Chondrocyte (in vitro differentiated cells): ENCODE measurements around the gene KIAA1217. TPM values are rescaled to one million over a fixed set of nuclear protein-coding genes. Genes with fewer than 3 reads are reported as not detected.

Source experiments
- DNase-seq: peaks from one replicate; pipeline ENCODE4 v3.0.0; 2021; ENCODE audit warnings: mixed read lengths, low spot score
- H3K27ac Mint-ChIP-seq: one replicate; pipeline ENCODE4 v1.8.0; 2021; ENCODE audit warnings: mild to moderate bottlenecking, moderate library complexity, mixed read lengths; ENCODE audit not compliant: unreplicated experiment
- H3K27me3 Mint-ChIP-seq: 2 replicates; pipeline ENCODE4 v1.8.0; 2021; ENCODE audit warnings: low read depth, mixed read lengths
- H3K36me3 Mint-ChIP-seq: 2 replicates; pipeline ENCODE4 v1.8.0; 2021; ENCODE audit warnings: low read depth, mixed read lengths
- H3K4me1 Mint-ChIP-seq: 2 replicates; pipeline ENCODE4 v1.8.0; 2021; ENCODE audit warnings: low read depth, mild to moderate bottlenecking, mixed read lengths
- H3K4me3 Mint-ChIP-seq: one replicate; pipeline ENCODE4 v1.8.0; 2021; ENCODE audit warnings: mild to moderate bottlenecking, moderate library complexity, mixed read lengths; ENCODE audit not compliant: unreplicated experiment
- H3K9me3 Mint-ChIP-seq: 2 replicates; pipeline ENCODE4 v1.8.0; 2021; ENCODE audit warnings: low read depth, mixed read lengths
- total RNA-seq: library from RNA; stranded (reverse); gene quantifications from 3 replicates; pipeline ENCODE4 v1.2.1, GENCODE V29; 2021
- TF ChIP-seq, protein P1 (sequence below): fragments of 200-600 bp; sonication (generic); IDR thresholded peaks from 2 replicates; pipeline ENCODE4 v1.5.0; 2021; ENCODE audit warnings: antibody characterized with exemption, mild to moderate bottlenecking, moderate library complexity

KIAA1217 gene
- total RNA-seq, 1 donor from 2014 or later: 13.2 TPM

- H3K4me3 Mint-ChIP-seq: no peak overlapping the region
- H3K9me3 Mint-ChIP-seq: no peaks in the 10 kb centered on the region
- no peak for DNase-seq
- H3K4me1 Mint-ChIP-seq: peaks cover 5% of the 10 kb centered on the region
- no peaks in the 10 kb centered on the region for H3K36me3 Mint-ChIP-seq
- H3K27me3 Mint-ChIP-seq: no peaks in the 10 kb centered on the region
- no peak overlapping the region for H3K27ac Mint-ChIP-seq
- TF ChIP-seq, protein P1, sequence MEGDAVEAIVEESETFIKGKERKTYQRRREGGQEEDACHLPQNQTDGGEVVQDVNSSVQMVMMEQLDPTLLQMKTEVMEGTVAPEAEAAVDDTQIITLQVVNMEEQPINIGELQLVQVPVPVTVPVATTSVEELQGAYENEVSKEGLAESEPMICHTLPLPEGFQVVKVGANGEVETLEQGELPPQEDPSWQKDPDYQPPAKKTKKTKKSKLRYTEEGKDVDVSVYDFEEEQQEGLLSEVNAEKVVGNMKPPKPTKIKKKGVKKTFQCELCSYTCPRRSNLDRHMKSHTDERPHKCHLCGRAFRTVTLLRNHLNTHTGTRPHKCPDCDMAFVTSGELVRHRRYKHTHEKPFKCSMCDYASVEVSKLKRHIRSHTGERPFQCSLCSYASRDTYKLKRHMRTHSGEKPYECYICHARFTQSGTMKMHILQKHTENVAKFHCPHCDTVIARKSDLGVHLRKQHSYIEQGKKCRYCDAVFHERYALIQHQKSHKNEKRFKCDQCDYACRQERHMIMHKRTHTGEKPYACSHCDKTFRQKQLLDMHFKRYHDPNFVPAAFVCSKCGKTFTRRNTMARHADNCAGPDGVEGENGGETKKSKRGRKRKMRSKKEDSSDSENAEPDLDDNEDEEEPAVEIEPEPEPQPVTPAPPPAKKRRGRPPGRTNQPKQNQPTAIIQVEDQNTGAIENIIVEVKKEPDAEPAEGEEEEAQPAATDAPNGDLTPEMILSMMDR: no peak
These were observed 361.9 kb downstream of the KIAA1217 start for GRCh38 chr10:24570658-24571426.

DNA sequence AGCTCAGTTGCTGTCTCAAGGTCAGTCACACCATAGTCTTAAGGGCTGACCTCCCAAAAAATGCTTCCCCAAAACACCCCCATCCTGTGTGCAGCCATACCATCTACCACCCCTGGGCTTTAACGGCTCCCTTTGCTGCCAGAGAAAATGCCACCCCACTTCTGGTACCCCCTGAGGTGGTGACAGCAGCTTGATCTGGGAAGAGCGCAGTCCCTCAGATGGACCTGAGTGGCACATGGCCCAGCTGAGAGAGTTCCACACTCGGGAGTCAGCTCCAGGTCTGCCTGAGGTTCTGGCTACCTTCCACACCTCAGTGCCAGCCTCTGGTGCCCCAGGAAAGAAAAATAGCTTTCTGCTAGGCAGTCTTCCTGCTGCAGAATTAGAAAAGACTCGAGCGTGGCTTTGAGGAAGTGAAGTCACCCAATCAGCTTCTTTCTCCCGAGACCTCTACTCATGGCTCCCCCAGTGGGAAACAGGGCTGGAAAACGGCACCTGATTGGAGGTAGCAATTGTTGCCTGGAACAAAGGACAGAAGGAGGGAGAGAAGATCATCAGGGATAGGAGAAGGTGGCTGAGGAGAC lies 363.0 kb downstream of the KIAA1217 start:
- Mint-ChIP-seq H3K4me1 (peaks cover 5% of the 10 kb centered on the region), H3K27me3 (no peaks in the 10 kb centered on the region), H3K27ac (no peak overlapping the region), H3K4me3 (no peak overlapping the region), H3K36me3 (no peaks in the 10 kb centered on the region), H3K9me3 (no peaks in the 10 kb centered on the region)
- TF ChIP-seq, protein P1: no peak
- no peak for DNase-seq

DNA sequence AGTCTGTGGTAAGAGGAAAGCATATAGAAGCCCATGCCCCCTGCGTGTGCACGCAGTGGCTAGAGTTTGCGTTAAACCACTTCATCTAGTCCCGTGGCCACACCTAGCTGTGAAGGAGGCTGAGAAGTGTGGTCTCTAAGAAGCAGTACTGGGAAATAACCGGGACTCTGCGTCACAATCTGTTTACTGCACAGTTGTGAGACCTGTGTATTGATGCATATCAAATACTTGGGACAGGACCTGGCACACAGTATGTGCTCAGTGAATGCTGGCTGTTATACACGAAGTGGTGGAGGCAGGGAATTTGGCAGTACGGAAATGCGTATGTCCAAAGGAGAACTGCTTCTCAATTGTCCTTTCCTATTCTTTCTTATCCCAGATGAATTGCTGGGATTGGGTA lies 365.2 kb downstream of the KIAA1217 start:
- Mint-ChIP-seq H3K9me3 (no peaks in the 10 kb centered on the region), H3K4me3 (no peak overlapping the region), H3K27ac (no peak overlapping the region), H3K36me3 (peaks cover 3% of the 10 kb centered on the region), H3K27me3 (no peaks in the 10 kb centered on the region), H3K4me1 (peaks cover 5% of the 10 kb centered on the region)
- DNase-seq: no peak
- TF ChIP-seq, protein P1: no peak

DNA sequence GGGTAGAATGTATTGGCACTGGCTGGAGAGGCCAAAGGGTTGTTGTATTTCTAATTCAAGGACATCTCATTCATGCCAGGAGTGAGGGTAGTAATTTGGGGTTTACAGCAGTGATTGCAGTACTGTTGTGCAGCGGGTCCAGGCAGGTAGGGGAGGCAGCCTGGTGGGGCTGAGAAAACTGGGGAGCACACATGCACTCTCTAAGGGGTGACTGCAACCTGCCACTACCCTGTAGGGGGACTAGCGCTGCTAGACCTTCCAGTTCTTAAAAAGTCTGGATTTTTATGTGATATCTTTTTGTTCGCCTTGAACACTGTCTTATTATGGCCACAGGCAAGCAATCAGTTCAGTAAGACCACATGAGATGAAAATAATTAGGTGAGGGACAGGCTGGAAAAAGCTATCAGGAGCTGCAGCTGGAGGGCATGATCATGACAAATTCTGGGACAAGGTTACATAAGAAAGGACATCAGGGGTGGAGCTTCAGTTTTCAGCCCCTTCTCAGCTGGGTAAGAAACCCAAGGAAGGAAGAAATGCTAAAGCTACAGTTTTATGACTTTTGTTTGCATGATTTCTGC lies 365.7 kb downstream of the KIAA1217 start:
- DNase-seq: no peak
- Mint-ChIP-seq H3K27me3 (no peaks in the 10 kb centered on the region), H3K4me1 (peaks cover 5% of the 10 kb centered on the region), H3K36me3 (peaks cover 3% of the 10 kb centered on the region), H3K27ac (no peak overlapping the region), H3K4me3 (no peak overlapping the region), H3K9me3 (no peaks in the 10 kb centered on the region)
- TF ChIP-seq, protein P1: no peak

DNA sequence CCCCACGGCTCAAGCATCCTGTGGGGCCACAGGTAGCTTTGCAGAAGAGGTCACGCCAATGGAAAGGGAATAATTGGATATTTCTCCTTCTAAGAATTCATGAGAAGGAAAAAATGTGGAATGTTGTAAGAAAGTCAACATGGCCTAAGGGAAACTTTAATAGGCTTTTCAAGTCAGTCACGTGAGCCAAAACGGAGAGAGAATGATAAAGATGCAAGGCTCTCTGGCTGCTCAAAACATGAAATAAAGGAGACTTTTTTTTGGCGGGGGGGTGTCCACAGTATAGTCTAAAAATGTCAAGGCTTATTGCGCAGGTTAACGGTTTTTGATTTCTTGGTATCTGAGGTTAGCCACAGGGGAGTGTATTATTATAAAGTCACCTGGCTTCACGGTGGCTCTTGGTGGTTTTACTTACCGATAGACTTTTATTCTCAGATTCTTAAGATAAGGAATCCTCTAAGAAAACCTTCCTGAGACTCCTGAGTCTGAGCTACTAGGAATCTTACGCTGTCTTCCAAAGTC lies 366.6 kb downstream of the KIAA1217 start:
- Mint-ChIP-seq H3K27ac (no peak overlapping the region), H3K9me3 (no peaks in the 10 kb centered on the region), H3K4me1 (peaks cover 5% of the 10 kb centered on the region), H3K36me3 (peaks cover 3% of the 10 kb centered on the region), H3K4me3 (no peak overlapping the region), H3K27me3 (no peaks in the 10 kb centered on the region)
- no peak for DNase-seq
- TF ChIP-seq, protein P1: no peak
